Upper lobe of left lung (tissue), 4 donors: Measurements from ENCODE around the gene IRF4.

Experiments
- CTCF ChIP-seq, 6 experiments: fragments of 450-650 bp in 4 of 6; fragments of 200-600 bp in 2 of 6; sonication (generic) in 2 of 6; IDR thresholded peaks; one replicate each; pipeline ENCODE4 v1.5.1; 2016 to 2019; ENCODE audit warnings: antibody characterized with exemption in 6 of 6
- POLR2A ChIP-seq, 4 donors: fragments of 450-650 bp; IDR thresholded peaks; one replicate each; pipeline ENCODE4 v1.5.1; 2016 to 2017; ENCODE audit warnings: antibody characterized with exemption in 4 of 4, mild to moderate bottlenecking in 2 of 4
- POLR2AphosphoS5 ChIP-seq, 2 donors: sonication (generic); formaldehyde crosslinking; IDR thresholded peaks; one replicate each; pipeline ENCODE4 v1.5.1; 2017; ENCODE audit warnings: antibody characterized with exemption in 2 of 2

- no peak for TF ChIP-seq CTCF (IDR thresholded peaks at IDR 0.05)
- TF ChIP-seq POLR2A (IDR thresholded peaks at IDR 0.05), result no peak
- no peak for TF ChIP-seq POLR2AphosphoS5 (IDR thresholded peaks at IDR 0.05)
Measured at GRCh38 chr6:346386-347030, 45.0 kb upstream of the IRF4 start.
